WI38 (cell line): Measurements from ENCODE around the gene PTTG1IP.
"Not testable (repeated sequence)": the region's sequence is repeated elsewhere in the genome, so short reads cannot be mapped to it uniquely, and the experiment has no call there.

Experiments
- H3K4me3 ChIP-seq: 2 replicates; pipeline ENCODE4 v1.5.1; 2011; ENCODE audit warnings: low read depth, mild to moderate bottlenecking, control low read depth, low read length
- CTCF ChIP-seq: IDR thresholded peaks from 2 replicates; pipeline ENCODE4 v1.5.1; 2012; ENCODE audit warnings: low read depth, mild to moderate bottlenecking, control low read depth, low read length

The PTTG1IP gene

GRCh38 chr21:44918107-44918470, 44.6 kb upstream of the PTTG1IP start:
- H3K4me3 ChIP-seq: no peak overlapping the region
- no peak for TF ChIP-seq CTCF

- TF ChIP-seq CTCF: no peak
- no peak overlapping the region for H3K4me3 ChIP-seq
Observed at GRCh38 chr21:44917446-44918106, 44.1 kb upstream of the PTTG1IP start.

GRCh38 chr21:44916965-44917364, 43.5 kb upstream of the PTTG1IP start:
- H3K4me3 ChIP-seq: no peak overlapping the region
- no peak for TF ChIP-seq CTCF

GRCh38 chr21:44914176-44914874, 40.8 kb upstream of the PTTG1IP start:
- no peak for TF ChIP-seq CTCF
- no peak overlapping the region for H3K4me3 ChIP-seq

- no peak for TF ChIP-seq CTCF
Observed at GRCh38 chr21:44913425-44914175, 40.1 kb upstream of the PTTG1IP start.

GRCh38 chr21:44912506-44913412, 39.3 kb upstream of the PTTG1IP start:
- H3K4me3 ChIP-seq: not testable (repeated sequence)

More at GRCh38 chr21:44913425-44914175, 40.1 kb upstream of the PTTG1IP start:
- no peak overlapping the region for H3K4me3 ChIP-seq

- TF ChIP-seq CTCF: no peak
- H3K4me3 ChIP-seq: no peak overlapping the region
Observed at GRCh38 chr21:44912158-44912473, 38.6 kb upstream of the PTTG1IP start.
